Body of pancreas (tissue), 4 donors: ENCODE data around the gene GPR173.

Source experiments
- CTCF ChIP-seq, 7 experiments: fragments of 450-650 bp in 4 of 7; fragments of 200-600 bp in 3 of 7; sonication (generic) in 3 of 7; IDR thresholded peaks; one replicate each; pipeline ENCODE4 v1.5.1; 2016 to 2019; ENCODE audit warnings: antibody characterized with exemption in 7 of 7
- POLR2A ChIP-seq, 3 donors: fragments of 450-650 bp; IDR thresholded peaks; one replicate each; pipeline ENCODE4 v1.6.1; 2016; ENCODE audit warnings: antibody characterized with exemption in 3 of 3, mild to moderate bottlenecking in 2 of 3

- TF ChIP-seq CTCF (IDR thresholded peaks at IDR 0.05) (no peak), POLR2A (IDR thresholded peaks at IDR 0.05) (no peak)
These were observed 16.5 kb downstream of the GPR173 start for GRCh38 chrX:53065104-53065503.
